CD4-positive, alpha-beta memory T cell (primary cell): ENCODE results near the gene ILF2. TPM values are rescaled to one million over a fixed set of nuclear protein-coding genes. Genes with fewer than 3 reads are reported as not detected.
"Not testable (repeated sequence)": the region's sequence is repeated elsewhere in the genome, so short reads cannot be mapped to it uniquely, and the experiment has no call there.

Experiments
- CTCF ChIA-PET: fragments of 350-600 bp; sonication (Branson Sonifier 250); formaldehyde crosslinking; loops from one replicate; lab custom pipeline; 2021; ENCODE audit warnings: inconsistent platforms; ENCODE audit not compliant: partially characterized antibody; lab: Charles Lee
- POLR2A ChIA-PET: fragments of 350-600 bp; sonication (Branson Sonifier 250); formaldehyde crosslinking; loops from one replicate; lab custom pipeline; 2021; ENCODE audit not compliant: partially characterized antibody; lab: Charles Lee
- DNase-seq, 5 donors: peaks; one replicate each; pipeline versions ENCODE4 v3.0.0 to v3.0.0-alpha.2; 2020 to 2022; ENCODE audit warnings: mixed read lengths in 1 of 5
- H3K27ac ChIP-seq: one replicate; pipeline ENCODE4 v1.7.0; 2013; ENCODE audit warnings: low read depth, low read length
- H3K27me3 ChIP-seq: 2 replicates; pipeline ENCODE4 v1.7.0; 2013; ENCODE audit warnings: mild to moderate bottlenecking, low read length, moderate library complexity; ENCODE audit not compliant: insufficient read depth
- H3K36me3 ChIP-seq: 2 replicates; pipeline ENCODE4 v1.7.0; 2013; ENCODE audit warnings: mild to moderate bottlenecking, low read length, moderate library complexity; ENCODE audit not compliant: insufficient read depth
- H3K4me1 ChIP-seq: 2 replicates; pipeline ENCODE4 v1.7.0; 2013; ENCODE audit warnings: mild to moderate bottlenecking, low read length, moderate library complexity; ENCODE audit not compliant: insufficient read depth
- H3K4me3 ChIP-seq, 2 donors: one replicate each; pipeline ENCODE4 v1.7.0; 2013; ENCODE audit warnings: low read length in 2 of 2, mild to moderate bottlenecking in 1 of 2
- H3K9me3 ChIP-seq, 2 donors: one replicate each; pipeline ENCODE4 v1.7.0; 2013; ENCODE audit warnings: low read length in 2 of 2, control low read depth in 1 of 2; ENCODE audit not compliant: control insufficient read depth in 1 of 2
- H3K27ac Mint-ChIP-seq, 7 donors: one replicate each; pipeline ENCODE4 v1.8.0; 2020 to 2021; ENCODE audit warnings: mixed read lengths in 7 of 7, mild to moderate bottlenecking in 6 of 7, inconsistent platforms in 3 of 7, moderate library complexity in 3 of 7
- H3K27me3 Mint-ChIP-seq, 2 donors: one replicate each; pipeline ENCODE4 v1.8.0; 2020 to 2021; ENCODE audit warnings: mixed read lengths in 2 of 2
- H3K36me3 Mint-ChIP-seq, 2 donors: one replicate each; pipeline ENCODE4 v1.8.0; 2020 to 2021; ENCODE audit warnings: mixed read lengths in 2 of 2, inconsistent platforms in 1 of 2, mild to moderate bottlenecking in 1 of 2
- H3K4me1 Mint-ChIP-seq, 4 donors: one replicate each; pipeline ENCODE4 v1.8.0; 2020 to 2021; ENCODE audit warnings: mixed read lengths in 4 of 4, mild to moderate bottlenecking in 1 of 4
- H3K4me3 Mint-ChIP-seq, 8 donors: one replicate each; pipeline ENCODE4 v1.8.0; 2020 to 2021; ENCODE audit warnings: mixed read lengths in 8 of 8, mild to moderate bottlenecking in 7 of 8, moderate library complexity in 6 of 8, inconsistent platforms in 3 of 8
- H3K9me3 Mint-ChIP-seq, 8 donors: one replicate each; pipeline ENCODE4 v1.8.0; 2020 to 2021; ENCODE audit warnings: mixed read lengths in 8 of 8, mild to moderate bottlenecking in 5 of 8, inconsistent platforms in 3 of 8, moderate library complexity in 1 of 8
- intact Hi-C: fragments of 100-400 bp; cut with micrococcal nuclease; formaldehyde crosslinking; loops from one replicate; pipeline ENCODE4 v1.15.1; 2023
- polyA plus RNA-seq, 2 donors: library from polyadenylated mRNA; unstranded; fragments of 300-500 nt; fragmentation: Illumina TruSeq; gene quantifications; one replicate each; pipeline ENCODE4 v1.2.3, GENCODE V29; 2021
- total RNA-seq, 2 experiments: library from RNA; stranded (reverse); gene quantifications; one replicate each; pipeline ENCODE4 v1.2.3, GENCODE V29; 2021

ILF2 gene
- total and polyA plus RNA-seq, 4 experiments from 2014 or later = 82.3 to 200 (median 112) TPM

- no peak overlapping the region for H3K27ac ChIP-seq
- Mint-ChIP-seq H3K27ac (peak overlapping the region in 6 of 7 donors; percentile 47 to 89 (median 73)), H3K27me3 (no peaks in the 10 kb centered on the region), H3K36me3 (peaks cover 44 to 80% of the 10 kb centered on the region in 2 donors), H3K4me1 (peaks cover 37 to 70% (median 48%) of the 10 kb centered on the region in 4 donors), H3K4me3 (peak overlapping the region in 1 of 8 donors; percentile 13), H3K9me3 (no peaks in the 10 kb centered on the region)
- peaks cover 70% of the 10 kb centered on the region for H3K36me3 ChIP-seq
- ChIA-PET POLR2A (interaction anchor here (0.9 to 8.9 kb wide), 5 partner anchors 8 to 347 kb away, joined by 3 to 80 read pairs (median 3); partner anchors contain the start of genes CHTOP, ILF2, RPS27 and SNAPIN), CTCF (no interaction called here)
- peaks cover 45% of the 10 kb centered on the region for H3K4me1 ChIP-seq
- DNase-seq = no peak
- H3K27me3 ChIP-seq = no peaks in the 10 kb centered on the region
- H3K4me3 ChIP-seq = no peak overlapping the region
- intact Hi-C loops = no loop called here
- H3K9me3 ChIP-seq = no peaks in the 10 kb centered on the region
Measured at GRCh38 chr1:153643816-153644215, 27.0 kb downstream of the ILF2 start.

GRCh38 chr1:153643100-153643499, 27.7 kb downstream of the ILF2 start:
- ChIA-PET POLR2A (interaction anchor here (1.2 to 8.9 kb wide), 4 partner anchors 8 to 28 kb away, joined by 3 to 80 read pairs (median 4); partner anchors contain the start of genes CHTOP, ILF2 and SNAPIN), CTCF (interaction anchor here (1.1 kb wide), 1 partner anchor 9 kb away, joined by 5 read pairs; no protein-coding TSS in a partner anchor)
- H3K9me3 ChIP-seq = no peaks in the 10 kb centered on the region
- intact Hi-C loops = no loop called here
- no peak for DNase-seq
- H3K27ac Mint-ChIP-seq = peak overlapping the region in 5 of 7 donors; percentile 10 to 69 (median 65)
- H3K27me3 Mint-ChIP-seq = no peaks in the 10 kb centered on the region
- H3K9me3 Mint-ChIP-seq = no peaks in the 10 kb centered on the region
- H3K4me1 Mint-ChIP-seq = peaks cover 37 to 65% (median 47%) of the 10 kb centered on the region in 4 donors
- H3K36me3 Mint-ChIP-seq = peaks cover 44 to 86% of the 10 kb centered on the region in 2 donors
- H3K4me3 Mint-ChIP-seq = no peak overlapping the region
- no peak overlapping the region for H3K4me3 ChIP-seq
- H3K27me3 ChIP-seq = no peaks in the 10 kb centered on the region
- H3K27ac ChIP-seq = no peak overlapping the region
- H3K4me1 ChIP-seq = peaks cover 45% of the 10 kb centered on the region
- H3K36me3 ChIP-seq = peaks cover 76% of the 10 kb centered on the region

DNA sequence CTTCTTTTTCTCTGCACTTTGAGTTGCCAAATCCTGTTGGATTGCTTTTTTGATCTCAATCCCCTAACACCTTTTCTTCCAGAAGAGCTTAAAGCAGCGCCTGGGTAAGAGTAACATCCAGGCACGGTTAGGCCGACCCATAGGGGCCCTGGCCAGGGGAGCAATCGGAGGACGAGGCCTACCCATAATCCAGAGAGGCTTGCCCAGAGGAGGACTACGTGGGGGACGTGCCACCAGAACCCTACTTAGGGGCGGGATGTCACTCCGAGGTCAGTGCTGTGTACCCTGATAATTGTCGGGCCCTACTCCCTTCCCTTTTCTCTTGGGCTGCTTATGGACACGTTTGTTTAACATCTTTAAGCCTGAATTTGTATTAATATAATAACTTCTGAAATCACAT, 28.6 kb downstream of the ILF2 start:
- H3K27ac Mint-ChIP-seq = peak overlapping the region in 4 of 7 donors; percentile 30 to 58 (median 34)
- POLR2A ChIA-PET = interaction anchor here (0.5 to 8.9 kb wide), 2 partner anchors 7 to 919 kb away, joined by 3 to 80 read pairs; partner anchors contain the start of gene CHTOP

DNA sequence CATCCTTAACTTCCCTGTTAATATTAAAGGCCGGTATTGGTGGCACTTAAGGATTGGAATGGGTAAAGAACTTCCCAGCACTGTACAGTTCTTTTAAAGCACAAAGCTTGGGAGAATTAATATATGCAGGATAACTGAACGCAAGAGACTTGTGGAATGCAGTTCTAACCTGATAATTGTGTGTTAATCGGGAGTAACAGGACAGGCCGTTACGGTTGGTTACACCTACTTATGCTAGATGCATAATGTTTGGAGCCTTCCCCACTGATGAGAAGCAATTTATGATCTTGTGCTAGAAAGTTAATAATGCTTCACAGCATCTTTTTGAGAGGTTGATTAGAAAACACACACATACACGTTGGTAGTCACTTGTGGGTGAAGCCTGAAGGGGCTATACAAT, 29.9 kb downstream of the ILF2 start:
- intact Hi-C loops = no loop called here
- Histone ChIP-seq H3K36me3 (peaks cover 95% of the 10 kb centered on the region), H3K9me3 (no peaks in the 10 kb centered on the region), H3K4me3 (no peak overlapping the region), H3K4me1 (peaks cover 64% of the 10 kb centered on the region), H3K27me3 (no peaks in the 10 kb centered on the region), H3K27ac (no peak overlapping the region)
- POLR2A ChIA-PET = interaction anchor here (0.6 to 1.4 kb wide), 2 partner anchors 12 to 20 kb away, joined by 3 read pairs; no protein-coding TSS in a partner anchor
- CTCF ChIA-PET = no interaction called here
- DNase-seq = no peak
- Mint-ChIP-seq H3K36me3 (peaks cover 55 to 87% of the 10 kb centered on the region in 2 donors), H3K4me3 (no peak overlapping the region), H3K27me3 (no peaks in the 10 kb centered on the region), H3K27ac (peak overlapping the region in 2 of 7 donors; percentile 7 to 74), H3K9me3 (no peaks in the 10 kb centered on the region), H3K4me1 (peaks cover 40 to 67% (median 50%) of the 10 kb centered on the region in 4 donors)

More for the DNA sequence above, 28.6 kb downstream of the ILF2 start:
- Mint-ChIP-seq H3K36me3 (peaks cover 50 to 89% of the 10 kb centered on the region in 2 donors), H3K9me3 (no peaks in the 10 kb centered on the region), H3K27me3 (no peaks in the 10 kb centered on the region), H3K4me1 (peaks cover 38 to 65% (median 49%) of the 10 kb centered on the region in 4 donors), H3K4me3 (no peak overlapping the region)
- peaks cover 85% of the 10 kb centered on the region for H3K36me3 ChIP-seq
- intact Hi-C loops = no loop called here
- no peaks in the 10 kb centered on the region for H3K9me3 ChIP-seq
- H3K4me1 ChIP-seq = peaks cover 51% of the 10 kb centered on the region
- CTCF ChIA-PET = no interaction called here
- no peak overlapping the region for H3K4me3 ChIP-seq
- no peak for DNase-seq
- H3K27me3 ChIP-seq = no peaks in the 10 kb centered on the region
- peak overlapping the region; percentile 18 for H3K27ac ChIP-seq

- DNase-seq, H3K27ac Mint-ChIP-seq, H3K4me3 Mint-ChIP-seq, intact Hi-C loops, H3K9me3 ChIP-seq, H3K27me3 Mint-ChIP-seq, H3K27me3 ChIP-seq, H3K4me3 ChIP-seq, H3K27ac ChIP-seq, H3K9me3 Mint-ChIP-seq: not testable (repeated sequence)
- ChIA-PET POLR2A (interaction anchor here (1.3 to 1.4 kb wide), 2 partner anchors 12 to 16 kb away, joined by 3 to 4 read pairs; no protein-coding TSS in a partner anchor), CTCF (interaction anchor here (0.9 to 1.5 kb wide), 2 partner anchors 13 to 20 kb away, joined by 3 to 4 read pairs; partner anchors contain the start of genes S100A1 and S100A13)
- Histone ChIP-seq H3K36me3 (peaks cover 89% of the 10 kb centered on the region), H3K4me1 (peaks cover 65% of the 10 kb centered on the region)
- Mint-ChIP-seq H3K4me1 (peaks cover 38 to 65% (median 48%) of the 10 kb centered on the region in 4 donors), H3K36me3 (peaks cover 49 to 83% of the 10 kb centered on the region in 2 donors)
Measured at GRCh38 chr1:153640213-153640612, 30.6 kb downstream of the ILF2 start.

DNA sequence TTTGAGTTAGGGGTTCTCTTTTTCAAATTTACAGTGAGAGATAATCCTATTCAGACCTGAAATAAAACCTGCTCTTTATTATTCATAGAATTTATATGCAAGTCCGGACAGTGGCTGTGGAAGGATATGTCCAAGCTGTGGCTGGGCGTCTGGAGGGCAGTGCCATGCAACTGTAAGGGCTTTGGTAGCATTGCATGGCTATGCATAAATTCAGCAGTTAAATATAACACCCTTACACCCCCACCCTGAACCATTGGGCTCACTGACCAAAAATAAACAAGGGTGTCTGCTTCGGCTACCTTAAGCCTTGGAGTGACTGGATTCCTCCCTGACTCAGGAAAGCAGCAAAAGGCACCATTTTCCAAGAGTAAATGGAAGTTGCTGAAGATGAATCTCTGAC, 31.5 kb downstream of the ILF2 start:
- Mint-ChIP-seq H3K4me1 (peaks cover 35 to 64% (median 47%) of the 10 kb centered on the region in 4 donors), H3K27ac (no peak overlapping the region)
- no peak overlapping the region for H3K27ac ChIP-seq

GRCh38 chr1:153638261-153638660, 32.5 kb downstream of the ILF2 start:
- POLR2A ChIA-PET = interaction anchor here (1.4 to 2.2 kb wide), 3 partner anchors 9 to 21 kb away, joined by 6 to 13 read pairs (median 9); partner anchors contain the start of gene SNAPIN
- Mint-ChIP-seq H3K27me3 (no peaks in the 10 kb centered on the region), H3K4me3 (no peak overlapping the region), H3K9me3 (peaks cover 0 to under 1% (median 0%) of the 10 kb centered on the region in 8 donors), H3K4me1 (peaks cover 31 to 60% (median 46%) of the 10 kb centered on the region in 4 donors), H3K27ac (peak overlapping the region in 2 of 7 donors; percentile 60 to 84), H3K36me3 (peaks cover 33 to 76% of the 10 kb centered on the region in 2 donors)
- H3K4me1 ChIP-seq = peaks cover 56% of the 10 kb centered on the region
- peaks cover 71% of the 10 kb centered on the region for H3K36me3 ChIP-seq
- H3K9me3 ChIP-seq = no peaks in the 10 kb centered on the region
- intact Hi-C loops = no loop called here
- DNase-seq = no peak
- H3K4me3 ChIP-seq = no peak overlapping the region
- CTCF ChIA-PET = interaction anchor here (1.7 to 2.0 kb wide), 2 partner anchors 14 to 127 kb away, joined by 4 to 5 read pairs; no protein-coding TSS in a partner anchor
- H3K27ac ChIP-seq = no peak overlapping the region
- H3K27me3 ChIP-seq = no peaks in the 10 kb centered on the region

More for the DNA sequence above, 31.5 kb downstream of the ILF2 start:
- POLR2A ChIA-PET = interaction anchor here (1.3 to 1.7 kb wide), 2 partner anchors 17 to 20 kb away, joined by 4 to 9 read pairs; partner anchors contain the start of gene SNAPIN
- intact Hi-C loops = no loop called here
- Histone ChIP-seq H3K27me3 (no peaks in the 10 kb centered on the region), H3K9me3 (no peaks in the 10 kb centered on the region), H3K4me3 (no peak overlapping the region), H3K36me3 (peaks cover 80% of the 10 kb centered on the region), H3K4me1 (peaks cover 61% of the 10 kb centered on the region)
- no peak overlapping the region for H3K4me3 Mint-ChIP-seq
- peaks cover 42 to 80% of the 10 kb centered on the region in 2 donors for H3K36me3 Mint-ChIP-seq
- H3K27me3 Mint-ChIP-seq = no peaks in the 10 kb centered on the region
- CTCF ChIA-PET = interaction anchor here (0.9 to 2.0 kb wide), 4 partner anchors 12 to 128 kb away, joined by 3 to 5 read pairs (median 4); partner anchors contain the start of genes S100A1 and S100A13
- no peaks in the 10 kb centered on the region for H3K9me3 Mint-ChIP-seq
- no peak for DNase-seq
